ENCODE results near the gene NUDT8. TPM values are rescaled to one million over a fixed set of nuclear protein-coding genes. Genes with fewer than 3 reads are reported as not detected.

Gene NUDT8
- total RNA-seq, 1 donor from 2014 or later: 8.0 TPM

DNA sequence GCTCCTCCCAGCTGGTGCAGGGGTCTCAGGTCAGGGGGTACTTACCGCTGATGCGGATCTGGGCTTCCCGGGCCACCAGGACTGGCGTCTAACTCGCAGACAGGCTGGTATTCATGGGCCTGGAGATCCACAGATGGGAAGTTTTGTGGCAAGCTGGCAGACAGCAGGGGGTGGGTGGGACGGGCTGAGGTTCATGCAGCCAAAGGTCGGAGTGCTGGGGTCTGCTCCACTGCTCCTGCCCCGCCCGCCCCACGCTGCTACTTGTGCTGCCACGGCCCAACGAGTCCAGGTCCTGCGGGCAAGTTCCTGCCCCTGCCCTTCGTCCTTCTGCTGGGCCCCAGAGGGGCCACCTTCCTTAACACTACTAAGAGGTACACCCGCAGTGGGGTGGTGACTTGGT, 17.7 kb upstream of the NUDT8 start:
- Mint-ChIP-seq H3K4me3 (ENCODE audit: unreplicated experiment) (no peak overlapping the region), H3K27ac (ENCODE audit: unreplicated experiment) (no peak overlapping the region), H3K4me1 (ENCODE audit: unreplicated experiment) (no peaks in the 10 kb centered on the region), H3K36me3 (ENCODE audit: unreplicated experiment) (no peaks in the 10 kb centered on the region), H3K27me3 (ENCODE audit: unreplicated experiment) (peaks cover 3% of the 10 kb centered on the region), H3K9me3 (ENCODE audit: unreplicated experiment) (no peaks in the 10 kb centered on the region)
- DNase-seq (ENCODE audit: extremely low spot score, unreplicated experiment): peak; percentile 84
- no peak for TF ChIP-seq CTCF (IDR thresholded peaks at IDR 0.05)

DNA sequence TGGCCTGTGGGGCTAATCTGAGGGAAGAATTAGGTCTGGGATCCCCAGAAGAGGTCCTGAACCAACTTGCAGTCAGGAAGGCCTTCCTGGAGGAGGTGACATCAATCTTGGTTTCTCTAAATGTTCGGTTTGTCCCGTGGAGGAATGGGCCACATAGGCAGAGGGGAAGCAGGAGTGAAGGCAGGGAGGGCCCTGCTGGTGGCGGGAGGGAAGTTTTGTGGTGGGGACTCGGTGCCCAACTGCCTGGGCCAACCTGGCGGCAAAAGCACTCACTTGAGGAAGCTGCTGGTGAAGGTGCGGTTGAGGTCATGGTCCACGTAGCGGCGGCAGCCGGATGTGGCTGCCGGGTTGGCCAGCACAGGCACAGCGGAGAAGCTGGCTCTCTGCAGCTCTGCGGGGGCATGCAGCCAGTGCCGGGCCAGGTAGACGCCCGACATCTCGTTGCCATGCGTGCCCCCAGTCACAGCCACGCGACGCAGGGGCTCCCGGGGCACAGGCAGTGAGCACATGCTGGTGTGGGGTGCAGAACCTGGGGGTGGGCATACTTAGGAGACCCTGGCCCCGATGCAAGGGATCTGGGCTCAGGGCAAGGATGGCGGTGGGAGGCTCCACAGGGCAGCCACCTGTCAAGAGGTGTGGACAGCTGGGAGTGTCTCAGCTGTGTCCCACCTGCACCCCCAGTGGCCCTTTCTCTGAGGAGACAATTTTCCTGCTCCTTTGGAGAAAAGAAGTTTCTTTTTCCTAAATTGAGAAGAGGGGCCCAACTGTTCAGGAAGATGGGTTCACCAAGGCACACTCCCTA, 17.0 kb upstream of the NUDT8 start:
- Mint-ChIP-seq H3K27me3 (ENCODE audit: unreplicated experiment) (peaks cover 3% of the 10 kb centered on the region), H3K27ac (ENCODE audit: unreplicated experiment) (no peak overlapping the region), H3K9me3 (ENCODE audit: unreplicated experiment) (no peaks in the 10 kb centered on the region), H3K36me3 (ENCODE audit: unreplicated experiment) (no peaks in the 10 kb centered on the region), H3K4me3 (ENCODE audit: unreplicated experiment) (no peak overlapping the region), H3K4me1 (ENCODE audit: unreplicated experiment) (no peaks in the 10 kb centered on the region)
- TF ChIP-seq CTCF (IDR thresholded peaks at IDR 0.05): no peak
- no peak for DNase-seq (ENCODE audit: extremely low spot score, unreplicated experiment)

GRCh38 chr11:67645521-67646461, 16.1 kb upstream of the NUDT8 start:
- DNase-seq (ENCODE audit: extremely low spot score, unreplicated experiment): peak; percentile 81
- Mint-ChIP-seq H3K9me3 (ENCODE audit: unreplicated experiment) (no peaks in the 10 kb centered on the region), H3K4me1 (ENCODE audit: unreplicated experiment) (no peaks in the 10 kb centered on the region), H3K27me3 (ENCODE audit: unreplicated experiment) (peaks cover 3% of the 10 kb centered on the region), H3K4me3 (ENCODE audit: unreplicated experiment) (no peak overlapping the region), H3K36me3 (ENCODE audit: unreplicated experiment) (no peaks in the 10 kb centered on the region), H3K27ac (ENCODE audit: unreplicated experiment) (no peak overlapping the region)
- TF ChIP-seq CTCF (IDR thresholded peaks at IDR 0.05): no peak

DNA sequence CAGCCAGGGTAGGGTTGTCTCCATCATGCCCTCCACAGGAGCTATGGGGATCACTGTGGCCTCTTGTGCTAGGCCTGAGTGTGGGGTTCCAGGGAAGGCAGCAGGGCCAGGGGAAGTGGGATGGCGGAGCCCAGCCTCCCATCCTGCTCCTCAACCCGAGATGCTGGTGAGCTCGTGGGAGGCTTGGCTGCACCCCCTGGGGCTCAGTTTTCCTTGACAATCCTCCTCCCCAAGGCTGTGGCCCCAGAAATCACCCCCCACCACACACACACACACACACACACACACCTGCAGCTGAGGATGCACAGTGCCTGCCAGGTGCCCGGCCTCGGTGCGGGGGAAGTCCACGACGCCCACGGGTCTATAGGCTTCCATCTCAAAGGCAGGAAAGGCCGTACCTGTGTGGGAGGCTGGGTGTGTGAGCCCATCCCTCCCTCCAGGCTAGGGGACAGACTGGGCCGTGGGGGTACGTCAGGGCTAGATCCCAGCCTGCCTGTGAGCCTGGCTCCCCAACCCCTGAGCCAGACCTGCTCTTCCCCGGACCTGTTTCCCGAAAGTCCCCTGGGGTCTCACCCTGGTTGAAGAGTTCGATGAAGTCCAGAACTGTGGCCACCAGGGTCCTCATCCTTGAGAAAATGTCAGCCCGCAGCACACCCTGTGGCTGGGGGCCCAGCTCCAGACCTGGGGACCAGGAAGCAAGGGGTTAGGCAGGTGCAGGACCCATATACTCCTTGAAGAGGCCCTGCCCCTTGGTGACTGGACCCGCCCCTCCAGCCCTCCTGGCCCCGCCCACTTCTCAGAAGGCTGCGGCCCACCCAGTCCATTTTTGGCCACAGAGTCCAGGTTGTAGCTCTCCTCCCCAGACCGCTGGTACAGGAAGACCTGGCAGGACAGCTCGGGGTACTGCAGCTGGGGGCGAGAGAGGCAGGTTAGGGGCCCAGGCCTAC, 15.0 kb upstream of the NUDT8 start:
- TF ChIP-seq CTCF (IDR thresholded peaks at IDR 0.05): no peak
- Mint-ChIP-seq H3K4me3 (ENCODE audit: unreplicated experiment) (no peak overlapping the region), H3K36me3 (ENCODE audit: unreplicated experiment) (no peaks in the 10 kb centered on the region), H3K27me3 (ENCODE audit: unreplicated experiment) (no peaks in the 10 kb centered on the region), H3K9me3 (ENCODE audit: unreplicated experiment) (no peaks in the 10 kb centered on the region), H3K4me1 (ENCODE audit: unreplicated experiment) (no peaks in the 10 kb centered on the region), H3K27ac (ENCODE audit: unreplicated experiment) (no peak overlapping the region)
- DNase-seq (ENCODE audit: extremely low spot score, unreplicated experiment): peak; percentile 82

All from osteocyte (in vitro differentiated cells).